ENCODE data around the gene LRRC2. TPM values are rescaled to one million over a fixed set of nuclear protein-coding genes. Genes with fewer than 3 reads are reported as not detected.

The LRRC2 gene
- total RNA-seq, 1 donor from 2014 or later, result not detected

DNA sequence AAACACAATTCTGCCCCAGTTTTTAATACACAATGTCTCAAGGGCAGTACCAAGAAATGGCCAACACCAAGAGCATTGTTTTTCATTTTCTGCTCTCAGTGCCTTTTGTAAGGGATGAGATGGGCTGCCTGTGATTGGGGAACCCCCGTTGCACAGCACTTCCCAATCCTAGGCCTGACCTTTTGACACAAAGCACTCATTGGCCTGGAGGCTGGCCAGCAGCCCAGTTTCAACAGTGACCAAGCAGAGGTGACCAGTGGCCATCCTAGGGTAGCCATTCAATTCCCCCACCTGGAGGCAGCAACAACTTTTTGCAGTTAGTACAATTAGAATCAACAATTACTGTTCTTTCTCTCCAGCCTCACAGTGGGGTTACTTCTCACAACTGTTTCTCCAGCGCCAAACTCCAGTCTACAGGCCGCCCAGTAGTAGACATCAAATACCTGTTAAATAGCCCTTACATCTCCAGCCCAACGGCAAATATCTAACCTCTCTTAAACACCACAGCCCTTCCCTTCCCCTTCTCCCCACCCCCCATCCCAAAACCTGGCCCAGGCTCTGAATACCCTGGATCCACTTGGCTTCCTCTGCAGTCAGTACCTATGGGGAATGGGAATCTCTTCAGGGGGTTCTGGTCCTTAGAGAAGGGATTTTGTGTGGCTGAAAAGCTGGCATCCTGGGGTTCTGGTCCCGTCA is 8.9 kb upstream of the LRRC2 start:
- no peaks in the 10 kb centered on the region for H3K9me3 ChIP-seq
- no peak overlapping the region for H3K4me3 ChIP-seq
- peaks cover 0 to 5% of the 10 kb centered on the region in 2 donors for H3K4me1 ChIP-seq
- H3K36me3 ChIP-seq, result no peaks in the 10 kb centered on the region
- intact Hi-C loops (cut with DNase I), result no loop called here
- no peak for DNase-seq (ENCODE audit: low spot score in 2 of 2)
- peaks cover 6% of the 10 kb centered on the region for H3K27me3 ChIP-seq
- no peak for TF ChIP-seq CTCF (IDR thresholded peaks at IDR 0.05)
- H3K27ac ChIP-seq, result no peak overlapping the region

DNA sequence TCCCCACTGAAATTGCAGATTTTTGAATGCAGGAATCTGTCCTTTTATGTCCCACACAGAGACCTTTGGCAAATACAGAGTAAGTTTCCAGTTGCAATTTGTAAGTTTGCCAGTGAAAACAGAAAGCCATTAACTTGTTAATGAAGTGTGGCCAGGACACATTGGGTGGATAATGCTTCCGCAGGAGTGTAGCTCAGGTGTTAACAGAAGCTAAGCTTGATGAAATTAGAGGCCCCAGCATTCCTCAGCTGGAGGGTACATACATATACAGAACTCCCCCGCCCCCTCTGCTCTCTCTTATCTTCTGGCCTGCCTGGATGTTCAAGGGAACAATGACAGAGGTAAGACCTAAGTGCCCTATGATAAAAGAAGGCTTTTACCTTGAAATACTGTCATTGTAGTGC is 8.1 kb upstream of the LRRC2 start:
- Histone ChIP-seq H3K9me3 (no peaks in the 10 kb centered on the region), H3K4me3 (no peak overlapping the region), H3K36me3 (no peaks in the 10 kb centered on the region), H3K27me3 (peaks cover 6% of the 10 kb centered on the region), H3K27ac (no peak overlapping the region), H3K4me1 (peaks cover 0 to 5% of the 10 kb centered on the region in 2 donors)
- DNase-seq (ENCODE audit: low spot score in 2 of 2), result no peak
- intact Hi-C loops (cut with DNase I), result no loop called here
- TF ChIP-seq CTCF (IDR thresholded peaks at IDR 0.05), result no peak

DNA sequence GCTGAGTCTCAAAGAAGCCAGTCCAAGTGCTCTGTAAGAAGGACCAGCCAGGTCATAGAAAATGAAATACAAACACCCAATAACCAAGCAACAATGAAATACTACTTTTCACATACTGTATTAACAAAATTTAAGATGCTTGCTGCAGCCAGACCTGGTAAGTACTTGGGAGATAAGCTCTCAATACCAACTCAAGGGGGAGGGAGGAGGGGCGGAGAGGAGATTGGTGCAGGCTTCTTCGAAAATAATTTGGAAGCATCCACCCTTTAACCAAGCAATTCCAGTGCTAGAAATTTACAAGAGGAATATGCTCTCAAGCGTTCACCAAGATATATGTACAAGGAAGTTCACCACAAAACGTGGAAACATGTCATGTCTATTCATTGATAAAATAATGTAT is 7.6 kb upstream of the LRRC2 start:
- peaks cover 0 to 5% of the 10 kb centered on the region in 2 donors for H3K4me1 ChIP-seq
- no peaks in the 10 kb centered on the region for H3K9me3 ChIP-seq
- H3K27me3 ChIP-seq, result peaks cover 6% of the 10 kb centered on the region
- H3K4me3 ChIP-seq, result no peak overlapping the region
- no peak overlapping the region for H3K27ac ChIP-seq
- no peak for DNase-seq (ENCODE audit: low spot score in 2 of 2)
- intact Hi-C loops (cut with DNase I), result no loop called here
- TF ChIP-seq CTCF (IDR thresholded peaks at IDR 0.05), result no peak
- no peaks in the 10 kb centered on the region for H3K36me3 ChIP-seq

GRCh38 chr3:46571684-46572083 is 5.6 kb upstream of the LRRC2 start:
- Histone ChIP-seq H3K4me1 (peaks cover 0 to 1% of the 10 kb centered on the region in 2 donors), H3K36me3 (no peaks in the 10 kb centered on the region), H3K27ac (no peak overlapping the region), H3K9me3 (no peaks in the 10 kb centered on the region), H3K4me3 (no peak overlapping the region), H3K27me3 (peaks cover 6% of the 10 kb centered on the region)
- no peak for TF ChIP-seq CTCF (IDR thresholded peaks at IDR 0.05)
- DNase-seq (ENCODE audit: low spot score in 2 of 2), result no peak
- intact Hi-C loops (cut with DNase I), result no loop called here

DNA sequence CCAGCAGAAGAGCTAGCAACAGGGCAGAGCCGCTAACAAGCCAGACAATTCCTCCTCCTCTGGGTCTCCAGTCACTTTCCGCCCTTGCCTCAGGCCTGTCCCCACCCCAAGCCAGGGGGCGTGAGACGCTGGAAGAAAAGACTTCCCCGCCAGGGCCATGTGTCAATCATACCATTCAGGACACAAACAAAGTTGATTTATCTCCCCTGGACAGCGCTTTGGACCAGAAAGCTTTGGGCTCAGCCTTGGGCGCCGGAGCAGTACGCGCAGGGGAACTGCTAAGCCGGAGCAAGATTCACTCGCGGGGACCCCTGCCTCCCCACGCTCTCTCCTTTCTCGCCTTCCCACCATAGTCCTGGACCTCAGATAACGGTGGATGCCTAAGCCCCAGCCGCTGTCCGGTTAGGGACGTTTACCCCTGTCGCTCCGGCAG is 479 bp downstream of the LRRC2 start:
- H3K27me3 ChIP-seq, result no peaks in the 10 kb centered on the region
- no peak overlapping the region for H3K27ac ChIP-seq

More for the DNA sequence above, 479 bp downstream of the LRRC2 start:
- Histone ChIP-seq H3K4me3 (peak overlapping the region; percentile 50 to 60), H3K36me3 (no peaks in the 10 kb centered on the region), H3K9me3 (no peaks in the 10 kb centered on the region), H3K4me1 (peaks cover 3 to 7% of the 10 kb centered on the region in 2 donors)
- TF ChIP-seq CTCF (IDR thresholded peaks at IDR 0.05), result no peak
- no peak for DNase-seq (ENCODE audit: low spot score in 2 of 2)
- intact Hi-C loops (cut with DNase I), result no loop called here

Measured in ascending aorta (tissue), 2 donors.